ENCODE measurements around the gene ZNF229.

DNA sequence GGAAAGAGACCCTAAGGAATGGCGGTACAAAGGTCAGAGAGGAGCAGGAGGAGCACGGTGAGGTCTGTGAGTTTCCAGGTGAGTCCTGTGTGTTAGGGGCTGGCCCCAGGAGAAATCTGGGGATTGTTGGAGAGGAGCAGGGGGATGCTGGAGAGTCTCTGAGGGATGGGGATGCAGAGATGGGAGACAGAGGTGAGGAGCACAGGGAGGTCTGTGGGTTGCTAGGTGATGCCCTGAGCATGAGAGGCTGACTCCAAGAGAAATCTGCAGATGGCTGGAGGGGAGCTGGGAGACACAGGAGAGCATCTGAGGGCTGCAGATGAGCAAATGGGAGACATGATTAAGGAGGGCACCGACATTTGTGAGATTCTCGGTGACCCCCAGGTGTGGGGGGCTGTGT, 4.1 kb upstream of the ZNF229 start:
- no peak for TF ChIP-seq POLR2A (IDR thresholded peaks at IDR 0.05)
- TF ChIP-seq, protein P1, sequence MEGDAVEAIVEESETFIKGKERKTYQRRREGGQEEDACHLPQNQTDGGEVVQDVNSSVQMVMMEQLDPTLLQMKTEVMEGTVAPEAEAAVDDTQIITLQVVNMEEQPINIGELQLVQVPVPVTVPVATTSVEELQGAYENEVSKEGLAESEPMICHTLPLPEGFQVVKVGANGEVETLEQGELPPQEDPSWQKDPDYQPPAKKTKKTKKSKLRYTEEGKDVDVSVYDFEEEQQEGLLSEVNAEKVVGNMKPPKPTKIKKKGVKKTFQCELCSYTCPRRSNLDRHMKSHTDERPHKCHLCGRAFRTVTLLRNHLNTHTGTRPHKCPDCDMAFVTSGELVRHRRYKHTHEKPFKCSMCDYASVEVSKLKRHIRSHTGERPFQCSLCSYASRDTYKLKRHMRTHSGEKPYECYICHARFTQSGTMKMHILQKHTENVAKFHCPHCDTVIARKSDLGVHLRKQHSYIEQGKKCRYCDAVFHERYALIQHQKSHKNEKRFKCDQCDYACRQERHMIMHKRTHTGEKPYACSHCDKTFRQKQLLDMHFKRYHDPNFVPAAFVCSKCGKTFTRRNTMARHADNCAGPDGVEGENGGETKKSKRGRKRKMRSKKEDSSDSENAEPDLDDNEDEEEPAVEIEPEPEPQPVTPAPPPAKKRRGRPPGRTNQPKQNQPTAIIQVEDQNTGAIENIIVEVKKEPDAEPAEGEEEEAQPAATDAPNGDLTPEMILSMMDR (IDR thresholded peaks at IDR 0.05) = no peak

Data from lower leg skin (tissue), 3 donors.